Lower leg skin (tissue), 4 donors: ENCODE measurements around the gene TMEM117. TPM values are rescaled to one million over a fixed set of nuclear protein-coding genes. Genes with fewer than 3 reads are reported as not detected.

Source experiments
- DNase-seq, 2 donors: peaks; one replicate each; pipeline ENCODE4 v3.0.0-alpha.2; 2019; ENCODE audit warnings: low spot score in 2 of 2
- H3K4me3 ChIP-seq: fragments of 200-600 bp; sonication (generic); 2 replicates; pipeline ENCODE4 v1.5.1; 2017; ENCODE audit warnings: mild to moderate bottlenecking, low read depth; ENCODE audit not compliant: poor library complexity, severe bottlenecking
- CTCF ChIP-seq, 3 donors: fragments of 450-650 bp; IDR thresholded peaks; one replicate each; pipeline ENCODE4 v1.5.1; 2016; ENCODE audit warnings: antibody characterized with exemption in 3 of 3, mild to moderate bottlenecking in 3 of 3, moderate library complexity in 2 of 3
- POLR2A ChIP-seq, 2 donors: fragments of 450-650 bp; IDR thresholded peaks; one replicate each; pipeline ENCODE4 v1.6.1; 2016 to 2017; ENCODE audit warnings: antibody characterized with exemption in 2 of 2, mild to moderate bottlenecking in 1 of 2, moderate library complexity in 1 of 2
- WGBS, 2 donors: methylation state at CpG; one replicate each; pipeline ENCODE4 v1.1.5; 2018; 5-methylcytosine and 5-hydroxymethylcytosine counted together
- intact Hi-C: fragments of 100-400 bp; cut with DNase I; formaldehyde crosslinking; loops from one replicate; pipeline ENCODE4 v1.15.0; 2023; ENCODE audit warnings: low total_unique reads
- total RNA-seq, 4 donors: library from RNA; depleted of rRNA; stranded (reverse); fragments of >200 nt; gene quantifications; one replicate each; pipeline ENCODE4 v1.1.0, GENCODE V29; 2016

Gene TMEM117
- total RNA-seq, 4 donors from 2014 or later, result 19.9 to 27.8 (median 24.3) TPM

- WGBS, 2 donors, result 91 to 94% methylated on average over 2 of the region's 2 CpGs
- TF ChIP-seq POLR2A (IDR thresholded peaks at IDR 0.05), result no peak
- no peak for TF ChIP-seq CTCF (IDR thresholded peaks at IDR 0.05)
- no peak for DNase-seq
- no peak overlapping the region for H3K4me3 ChIP-seq
- intact Hi-C loops, result no loop called here
These were observed 57.8 kb downstream of the TMEM117 start for GRCh38 chr12:43893670-43894069.

DNA sequence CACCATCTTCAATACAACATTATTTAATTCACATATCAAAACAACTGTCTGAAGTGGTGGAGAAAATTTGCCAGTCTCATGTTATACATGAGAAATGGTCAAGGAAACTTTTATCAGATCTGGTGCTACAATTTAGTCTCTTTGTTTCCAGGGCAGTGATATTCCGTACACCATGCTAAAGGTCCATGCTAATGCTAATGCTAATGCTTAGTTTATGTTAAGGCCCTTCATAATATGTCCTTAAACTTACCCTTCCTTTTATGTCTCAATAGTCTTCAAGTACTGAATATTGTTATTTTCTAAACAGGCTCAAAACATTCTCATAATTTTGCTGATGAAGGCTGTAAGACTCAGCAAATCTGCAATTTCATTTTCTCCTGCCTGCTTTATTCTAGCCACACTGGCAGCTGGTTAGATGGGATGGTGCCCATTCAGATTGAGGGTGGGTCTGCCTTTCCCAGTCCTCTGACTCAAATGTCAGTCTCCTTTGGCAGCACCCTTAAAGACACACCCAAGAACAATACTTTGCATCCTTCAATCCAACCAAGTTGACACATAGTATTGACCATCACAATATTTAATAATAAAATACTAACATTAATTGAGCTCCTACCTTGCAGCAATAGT lies 59.8 kb downstream of the TMEM117 start:
- no peak for DNase-seq
- WGBS, 2 donors, result 78 to 89% methylated on average over 1 of the region's 1 CpG
- no peak for TF ChIP-seq CTCF (IDR thresholded peaks at IDR 0.05)
- TF ChIP-seq POLR2A (IDR thresholded peaks at IDR 0.05), result no peak
- intact Hi-C loops, result no loop called here
- no peak overlapping the region for H3K4me3 ChIP-seq

DNA sequence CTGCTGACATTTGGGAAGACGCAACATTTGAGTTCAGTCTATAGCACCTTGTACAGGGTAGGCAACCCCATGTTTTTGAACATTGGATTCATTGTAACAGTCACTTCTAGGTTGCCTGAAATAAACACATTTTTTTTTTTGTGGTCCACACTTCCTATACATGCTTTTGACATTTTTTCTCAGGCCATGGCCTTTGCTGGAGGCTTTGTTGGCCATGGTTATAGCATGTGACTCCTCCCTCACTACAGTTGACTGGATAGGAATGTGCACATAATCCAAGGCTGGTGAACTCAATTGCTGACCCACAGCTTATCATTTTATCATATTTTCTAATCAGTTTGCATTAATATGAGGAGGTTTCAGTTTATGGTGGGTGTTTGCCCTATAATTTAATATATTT lies 60.6 kb downstream of the TMEM117 start:
- intact Hi-C loops, result no loop called here
- 100% methylated on average over 1 of the region's 1 CpG for WGBS, 2 donors
- no peak for DNase-seq
- TF ChIP-seq POLR2A (IDR thresholded peaks at IDR 0.05), result no peak
- no peak for TF ChIP-seq CTCF (IDR thresholded peaks at IDR 0.05)
- no peak overlapping the region for H3K4me3 ChIP-seq

GRCh38 chr12:43898474-43898873 lies 62.6 kb downstream of the TMEM117 start:
- TF ChIP-seq CTCF (IDR thresholded peaks at IDR 0.05) (no peak), POLR2A (IDR thresholded peaks at IDR 0.05) (no peak)
- no peak overlapping the region for H3K4me3 ChIP-seq
- 89 to 91% methylated on average over 3 of the region's 3 CpGs for WGBS, 2 donors
- no peak for DNase-seq
- intact Hi-C loops, result no loop called here

- H3K4me3 ChIP-seq, result no peak overlapping the region
- no peak for TF ChIP-seq CTCF (IDR thresholded peaks at IDR 0.05)
- DNase-seq, result no peak
- intact Hi-C loops, result no loop called here
These were observed 63.7 kb downstream of the TMEM117 start for GRCh38 chr12:43899574-43899973.

GRCh38 chr12:43903686-43904085 lies 67.8 kb downstream of the TMEM117 start:
- TF ChIP-seq POLR2A (IDR thresholded peaks at IDR 0.05) (no peak), CTCF (IDR thresholded peaks at IDR 0.05) (no peak)
- no peak overlapping the region for H3K4me3 ChIP-seq
- no peak for DNase-seq
- intact Hi-C loops, result no loop called here
